HG02884 (cell line): ENCODE data around the gene ILF2.
A peak's percentile ranks its signal among the peaks of the same experiment; 100 is the strongest.
"Not testable (repeated sequence)": the region's sequence is repeated elsewhere in the genome, so short reads cannot be mapped to it uniquely, and the experiment has no call there.

ENCODE experiments used
- ATAC-seq: cut with Tn5 transposase; IDR thresholded peaks from one replicate; pipeline ENCODE4 v1.9.1; 2021; ENCODE audit warnings: mild to moderate bottlenecking, moderate library complexity; ENCODE audit not compliant: unreplicated experiment

The ILF2 gene

GRCh38 chr1:153670859-153671627, at the start of gene ILF2:
TSS of gene ILF2 (minus strand) at chr1:153670993. CDS start at chr1:153670922, 71 bp downstream.
- peak; percentile 94 for ATAC-seq

- no peak for ATAC-seq
Measured at GRCh38 chr1:153717330-153717729, 46.5 kb upstream of the ILF2 start.

GRCh38 chr1:153716211-153716610, 45.4 kb upstream of the ILF2 start:
- ATAC-seq = not testable (repeated sequence)

GRCh38 chr1:153711026-153711425, 40.2 kb upstream of the ILF2 start:
- ATAC-seq = no peak

GRCh38 chr1:153705484-153705883, 34.7 kb upstream of the ILF2 start:
- ATAC-seq = no peak

- ATAC-seq = no peak
Measured at GRCh38 chr1:153699768-153700167, 29.0 kb upstream of the ILF2 start.

GRCh38 chr1:153698923-153699714, 28.3 kb upstream of the ILF2 start:
- no peak for ATAC-seq

GRCh38 chr1:153698020-153698922, 27.5 kb upstream of the ILF2 start:
- ATAC-seq = no peak

GRCh38 chr1:153697191-153698019, 26.6 kb upstream of the ILF2 start:
- ATAC-seq = no peak

GRCh38 chr1:153696741-153697140, 25.9 kb upstream of the ILF2 start:
- no peak for ATAC-seq

GRCh38 chr1:153693466-153693865, 22.7 kb upstream of the ILF2 start:
- ATAC-seq = no peak

GRCh38 chr1:153688736-153689328, 18.0 kb upstream of the ILF2 start:
- ATAC-seq = no peak

- no peak for ATAC-seq
Measured at GRCh38 chr1:153688276-153688675, 17.5 kb upstream of the ILF2 start.

GRCh38 chr1:153687346-153688125, 16.7 kb upstream of the ILF2 start:
- no peak for ATAC-seq

GRCh38 chr1:153685544-153686340, 14.9 kb upstream of the ILF2 start:
- ATAC-seq = no peak

- ATAC-seq = no peak
Measured at GRCh38 chr1:153684892-153685291, 14.1 kb upstream of the ILF2 start.

- no peak for ATAC-seq
Measured at GRCh38 chr1:153683854-153684253, 13.1 kb upstream of the ILF2 start.

- ATAC-seq = no peak
Measured at GRCh38 chr1:153682730-153683129, 11.9 kb upstream of the ILF2 start.

GRCh38 chr1:153680120-153680403, 9.3 kb upstream of the ILF2 start:
- ATAC-seq = no peak
